ENCODE measurements around the gene TIGD6. TPM values are rescaled to one million over a fixed set of nuclear protein-coding genes. Genes with fewer than 3 reads are reported as not detected.

Gene TIGD6
- total RNA-seq, 6 donors from 2014 or later: 2.2 to 6.3 (median 4.1) TPM

- WGBS, 2 donors: 96 to 98% methylated on average over 3 of the region's 3 CpGs
- TF ChIP-seq POLR2AphosphoS5 (IDR thresholded peaks at IDR 0.05) (no peak), POLR2A (IDR thresholded peaks at IDR 0.05) (no peak), CTCF (IDR thresholded peaks at IDR 0.05) (no peak), EP300 (IDR thresholded peaks at IDR 0.05) (no peak)
- Histone ChIP-seq H3K4me1 (peaks cover 23 to 32% (median 25%) of the 10 kb centered on the region in 4 donors), H3K9me3 (no peaks in the 10 kb centered on the region), H3K27me3 (no peaks in the 10 kb centered on the region), H3K27ac (no peak overlapping the region), H3K4me3 (no peak overlapping the region), H3K36me3 (peaks cover 0 to 20% (median 9%) of the 10 kb centered on the region in 4 donors)
- no peak for ATAC-seq (ENCODE audit: low FRiP score in 2 of 2)
- no peak for DNase-seq
Measured at GRCh38 chr5:149998281-149998680, 2.2 kb downstream of the TIGD6 start.

DNA sequence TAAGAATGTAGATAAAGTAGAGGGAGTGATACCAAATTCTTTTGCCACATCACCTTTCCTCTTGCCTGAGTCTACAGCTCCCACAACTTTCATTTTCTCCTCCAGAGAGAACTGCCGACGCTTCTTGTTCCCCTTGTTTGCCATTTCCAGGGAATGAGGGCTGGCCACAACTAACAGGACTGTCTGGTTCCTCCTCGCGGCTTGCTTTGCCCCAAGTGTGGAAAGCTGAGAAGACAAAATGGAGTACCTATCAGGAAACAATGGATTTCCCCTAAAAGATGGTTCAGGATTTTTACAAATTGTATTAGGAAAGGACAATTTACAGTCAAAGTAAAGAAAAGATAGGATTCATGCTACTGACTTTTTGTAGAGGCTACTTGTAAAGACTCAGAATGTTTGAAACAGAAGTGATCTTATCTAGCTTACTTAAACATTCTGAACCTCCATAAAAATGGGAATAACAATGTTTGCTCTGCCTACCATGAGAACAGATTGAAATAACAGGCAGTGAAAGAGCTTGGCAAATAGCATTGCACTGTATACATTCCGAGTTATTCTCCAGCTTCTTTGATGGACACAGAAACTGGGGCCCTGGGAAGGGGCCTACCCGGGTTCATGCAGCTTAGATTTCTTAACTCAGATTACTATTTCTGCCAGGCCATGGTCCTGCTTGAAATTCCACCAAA lies 4.1 kb downstream of the TIGD6 start:
- no peak overlapping the region for H3K27ac ChIP-seq
- H3K27me3 ChIP-seq: no peaks in the 10 kb centered on the region
- DNase-seq (no peak), ATAC-seq (ENCODE audit: low FRiP score in 2 of 2) (no peak)
- WGBS, 2 donors: 75 to 80% methylated on average over 6 of the region's 6 CpGs
- H3K9me3 ChIP-seq: no peaks in the 10 kb centered on the region
- H3K36me3 ChIP-seq: peaks cover 0 to 20% (median 9%) of the 10 kb centered on the region in 4 donors
- peaks cover 6 to 13% (median 8%) of the 10 kb centered on the region in 4 donors for H3K4me1 ChIP-seq
- H3K4me3 ChIP-seq: no peak overlapping the region
- TF ChIP-seq EP300 (IDR thresholded peaks at IDR 0.05): no peak
- TF ChIP-seq POLR2A (IDR thresholded peaks at IDR 0.05): no peak
- no peak for TF ChIP-seq POLR2AphosphoS5 (IDR thresholded peaks at IDR 0.05)
- no peak for TF ChIP-seq CTCF (IDR thresholded peaks at IDR 0.05)

GRCh38 chr5:149995385-149996204 lies 4.9 kb downstream of the TIGD6 start:
- ATAC-seq (ENCODE audit: low FRiP score in 2 of 2) (no peak), DNase-seq (no peak)
- peaks cover 6 to 11% (median 8%) of the 10 kb centered on the region in 4 donors for H3K4me1 ChIP-seq
- TF ChIP-seq POLR2A (IDR thresholded peaks at IDR 0.05) (no peak), CTCF (IDR thresholded peaks at IDR 0.05) (no peak), POLR2AphosphoS5 (IDR thresholded peaks at IDR 0.05) (no peak), EP300 (IDR thresholded peaks at IDR 0.05) (no peak)
- WGBS, 2 donors: 93 to 94% methylated on average over 14 of the region's 14 CpGs
- no peak overlapping the region for H3K4me3 ChIP-seq
- no peaks in the 10 kb centered on the region for H3K27me3 ChIP-seq
- no peaks in the 10 kb centered on the region for H3K9me3 ChIP-seq
- no peak overlapping the region for H3K27ac ChIP-seq
- peaks cover 0 to 20% (median 9%) of the 10 kb centered on the region in 4 donors for H3K36me3 ChIP-seq

DNA sequence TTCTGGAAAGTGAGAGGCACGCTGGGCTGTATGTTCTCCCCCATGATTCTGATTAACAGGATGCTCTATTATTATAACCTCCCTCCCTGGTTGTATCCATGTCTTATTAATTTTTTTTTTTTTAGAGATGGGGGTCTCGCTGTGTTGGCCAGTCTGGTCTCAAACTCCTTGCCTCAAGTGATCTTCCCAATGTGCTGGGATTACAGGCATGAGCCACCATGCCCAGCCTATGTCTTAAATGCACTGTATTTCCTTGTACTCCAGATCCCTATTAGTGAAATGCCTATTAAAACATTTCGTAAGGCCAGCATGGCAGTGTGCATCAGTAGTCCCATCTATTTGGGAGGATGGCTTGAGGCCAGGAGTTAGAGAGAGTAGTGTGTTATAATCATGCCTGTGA lies 7.0 kb downstream of the TIGD6 start:
- no peak for ATAC-seq (ENCODE audit: low FRiP score in 2 of 2)
- TF ChIP-seq EP300 (IDR thresholded peaks at IDR 0.05) (no peak), POLR2AphosphoS5 (IDR thresholded peaks at IDR 0.05) (no peak), POLR2A (IDR thresholded peaks at IDR 0.05) (no peak), CTCF (IDR thresholded peaks at IDR 0.05) (no peak)

More for the DNA sequence above, 7.0 kb downstream of the TIGD6 start:
- peaks cover 0 to 20% (median 9%) of the 10 kb centered on the region in 4 donors for H3K36me3 ChIP-seq
- no peak overlapping the region for H3K27ac ChIP-seq
- 95 to 99% methylated on average over 3 of the region's 3 CpGs for WGBS, 2 donors
- no peaks in the 10 kb centered on the region for H3K4me1 ChIP-seq
- H3K9me3 ChIP-seq: no peaks in the 10 kb centered on the region
- no peaks in the 10 kb centered on the region for H3K27me3 ChIP-seq
- no peak overlapping the region for H3K4me3 ChIP-seq
- DNase-seq: no peak
